NT2/D1 (cell line): ENCODE results near the gene STARD10.

Source experiments
- SUZ12 ChIP-seq: IDR thresholded peaks from 2 replicates; pipeline ENCODE4 v1.6.1; 2011; ENCODE audit not compliant: insufficient read length, insufficient read depth; ENCODE audit errors: extremely low read depth
- ZNF274 ChIP-seq: IDR thresholded peaks from 2 replicates; pipeline ENCODE4 v1.6.1; 2011; ENCODE audit warnings: mild to moderate bottlenecking, low read depth, low read length

DNA sequence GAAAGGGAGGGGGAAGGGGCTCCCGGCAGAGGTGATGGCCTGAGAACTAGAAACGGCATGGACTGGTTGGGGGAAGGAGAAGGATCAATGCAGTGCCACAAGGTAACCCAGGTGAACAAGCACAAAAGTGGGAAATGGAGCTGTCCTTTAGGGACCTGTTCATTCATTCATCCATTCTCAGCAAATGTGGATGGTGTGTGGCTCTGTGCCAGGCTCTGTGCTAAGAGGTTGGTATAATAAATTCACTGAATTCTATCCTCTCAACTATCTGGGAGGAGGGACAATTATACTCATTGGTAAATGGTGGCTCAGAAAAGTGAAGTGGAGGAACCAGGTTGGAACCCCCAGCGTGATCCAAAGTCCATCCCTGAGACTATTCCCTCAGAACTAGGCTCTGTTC, 23.0 kb downstream of the STARD10 start:
- no peak for TF ChIP-seq ZNF274
- no peak for TF ChIP-seq SUZ12
